NCI-H1048 (cell line): ENCODE data around the gene ISM1.

ENCODE experiments used
- DNase-seq: peaks from one replicate; lab custom pipeline; 2025; lab: John Stamatoyannopoulos, UW

Gene ISM1

DNA sequence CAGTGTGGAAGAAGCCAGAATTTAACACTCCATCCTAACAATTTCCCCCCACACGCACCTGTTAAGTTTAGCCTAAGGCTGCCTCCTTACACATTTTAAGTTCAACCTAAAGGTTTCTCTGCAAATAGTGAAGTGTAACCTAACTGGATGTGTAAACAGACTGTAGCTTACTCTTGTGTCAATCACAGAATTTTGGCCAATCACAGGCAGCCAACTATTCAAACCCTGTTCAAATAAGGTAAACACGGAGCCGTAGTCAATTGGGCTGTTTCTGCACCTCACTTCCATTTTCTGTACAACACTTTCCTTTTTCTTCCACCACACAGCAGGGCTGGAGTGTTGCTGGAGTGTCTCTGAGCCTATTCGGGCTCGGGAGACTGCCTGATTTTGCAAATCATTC is 92.1 kb downstream of the ISM1 start:
- DNase-seq = no peak

DNA sequence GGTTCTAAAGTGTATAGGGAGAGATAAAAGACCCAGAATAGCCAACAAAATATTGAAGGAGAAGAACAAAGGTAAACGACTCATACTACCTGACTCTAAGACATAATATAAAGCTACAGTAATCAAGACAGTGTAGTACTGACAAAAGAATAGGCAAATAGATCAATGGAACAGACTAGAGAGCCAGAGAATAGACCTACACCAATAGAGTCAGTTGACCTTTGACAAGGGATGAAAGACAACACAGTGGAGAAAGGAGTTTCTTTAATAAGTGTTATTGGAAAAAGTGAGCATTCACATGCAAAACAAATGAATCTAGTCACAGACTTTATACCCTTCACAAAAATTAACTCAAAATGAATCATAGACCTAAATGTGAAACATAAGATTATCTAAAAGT is 96.4 kb downstream of the ISM1 start:
- DNase-seq = no peak

DNA sequence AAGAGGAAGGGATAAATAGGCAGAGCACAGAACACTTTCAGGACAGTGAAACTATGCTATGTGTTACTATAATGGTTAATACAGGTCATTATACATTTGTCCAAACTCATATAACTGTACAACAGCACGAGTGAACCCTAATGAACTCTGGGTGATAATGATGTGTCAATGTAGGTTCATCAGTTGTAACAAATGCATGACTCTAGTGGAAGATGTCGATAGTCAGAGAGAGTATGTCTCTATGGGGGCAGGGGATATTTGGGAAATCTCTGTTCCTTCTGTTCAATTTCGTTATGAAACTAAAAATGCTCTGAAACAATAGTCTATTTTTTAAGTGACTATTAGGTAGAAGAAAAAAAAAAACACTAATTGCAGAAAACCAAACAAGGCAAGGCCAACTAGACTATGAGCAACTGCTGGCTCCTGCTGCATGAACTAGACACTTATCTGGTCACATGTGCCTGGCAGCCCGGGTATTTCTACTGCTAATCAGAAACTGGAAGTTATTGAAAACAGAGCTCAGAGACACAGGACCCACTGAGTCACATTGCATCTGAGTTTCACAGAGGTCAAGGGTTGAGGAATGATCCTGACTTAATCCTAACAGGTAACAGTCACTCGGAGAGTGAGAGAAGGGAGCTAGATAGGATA is 97.9 kb downstream of the ISM1 start:
- DNase-seq = no peak

DNA sequence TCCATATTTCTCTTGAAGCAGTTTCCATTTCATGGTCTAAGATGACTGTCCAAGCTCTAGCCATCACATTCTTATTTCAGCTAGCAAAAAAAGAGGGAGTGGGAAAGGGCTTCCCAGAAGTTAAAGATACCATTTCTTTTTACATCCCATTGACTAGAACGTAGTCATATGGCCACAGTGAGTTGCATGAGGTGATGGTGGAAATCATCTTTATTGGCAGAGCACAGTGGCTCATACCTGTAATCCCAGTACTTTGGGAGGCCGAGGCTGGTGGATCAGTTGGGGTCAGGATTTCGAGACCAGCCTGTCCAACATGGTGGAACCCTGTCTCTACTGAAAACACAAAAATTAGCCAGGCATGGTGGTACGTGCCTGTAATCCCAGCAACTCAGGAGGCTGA is 99.6 kb downstream of the ISM1 start:
- DNase-seq = no peak

DNA sequence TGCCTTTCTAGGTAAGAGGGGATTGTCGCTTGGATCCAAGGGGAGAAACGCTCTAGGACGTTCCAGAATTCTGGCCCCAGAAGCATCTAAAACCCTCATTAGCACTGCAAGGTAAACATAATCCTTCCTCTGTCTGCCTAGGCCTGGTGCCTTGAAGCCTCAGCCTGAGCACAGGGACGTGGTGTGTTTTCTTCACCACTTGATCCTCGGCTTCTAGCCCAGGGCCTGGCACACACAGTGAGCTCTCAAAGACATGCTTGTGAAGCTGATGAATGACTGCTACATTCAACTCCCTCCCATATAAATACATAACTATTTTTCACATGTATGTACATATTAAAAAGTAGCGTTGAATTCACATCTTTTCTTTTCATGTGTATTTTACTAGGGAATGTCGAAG is 100.3 kb downstream of the ISM1 start:
- no peak for DNase-seq

GRCh38 chr20:13322198-13322597 is 101.1 kb downstream of the ISM1 start:
- no peak for DNase-seq

- no peak for DNase-seq
Observed at GRCh38 chr20:13322621-13323020, 101.5 kb downstream of the ISM1 start.

DNA sequence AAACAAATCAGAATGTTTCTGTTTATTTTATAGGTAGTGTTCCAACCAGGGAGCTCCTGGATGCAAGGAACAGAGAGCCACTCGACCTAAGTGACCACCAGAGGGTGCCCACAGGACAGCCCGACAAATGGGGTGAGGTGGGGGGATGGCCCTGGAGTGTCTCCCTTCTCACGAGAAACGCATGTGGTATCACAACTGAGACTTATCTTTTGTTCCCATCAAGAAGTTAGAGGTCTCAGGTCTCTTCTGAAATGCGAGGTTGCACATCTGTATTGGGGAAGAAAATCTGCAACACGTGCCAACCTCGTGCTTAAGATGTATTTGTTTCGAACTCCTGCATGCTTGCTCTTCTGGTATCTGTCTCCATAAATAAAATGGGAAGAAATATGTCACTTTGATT is 104.0 kb downstream of the ISM1 start:
- DNase-seq = no peak

- no peak for DNase-seq
Observed at GRCh38 chr20:13325796-13326340, 104.8 kb downstream of the ISM1 start.

DNA sequence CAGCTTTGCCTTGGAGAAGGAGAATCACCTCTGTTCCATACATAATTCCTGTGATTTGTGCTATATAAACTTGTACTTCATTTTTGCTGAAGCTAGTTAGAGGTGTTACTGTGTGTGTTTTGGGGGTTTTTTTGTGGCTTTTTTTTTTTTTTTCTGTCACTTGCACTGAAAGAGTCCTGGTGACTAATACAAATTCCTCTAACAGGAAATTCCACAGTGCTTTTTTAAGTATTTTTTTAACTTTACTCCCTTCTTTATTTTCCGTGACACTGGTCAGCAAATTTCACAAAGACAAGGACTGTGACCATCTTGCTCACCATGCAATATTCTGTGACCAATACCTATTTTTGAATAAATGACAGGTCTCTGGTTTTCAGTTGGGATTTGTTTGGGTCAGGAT is 110.5 kb downstream of the ISM1 start:
- DNase-seq = no peak

GRCh38 chr20:13333036-13333435 is 112.0 kb downstream of the ISM1 start:
- DNase-seq = no peak

GRCh38 chr20:13333793-13334192 is 112.7 kb downstream of the ISM1 start:
- no peak for DNase-seq

DNA sequence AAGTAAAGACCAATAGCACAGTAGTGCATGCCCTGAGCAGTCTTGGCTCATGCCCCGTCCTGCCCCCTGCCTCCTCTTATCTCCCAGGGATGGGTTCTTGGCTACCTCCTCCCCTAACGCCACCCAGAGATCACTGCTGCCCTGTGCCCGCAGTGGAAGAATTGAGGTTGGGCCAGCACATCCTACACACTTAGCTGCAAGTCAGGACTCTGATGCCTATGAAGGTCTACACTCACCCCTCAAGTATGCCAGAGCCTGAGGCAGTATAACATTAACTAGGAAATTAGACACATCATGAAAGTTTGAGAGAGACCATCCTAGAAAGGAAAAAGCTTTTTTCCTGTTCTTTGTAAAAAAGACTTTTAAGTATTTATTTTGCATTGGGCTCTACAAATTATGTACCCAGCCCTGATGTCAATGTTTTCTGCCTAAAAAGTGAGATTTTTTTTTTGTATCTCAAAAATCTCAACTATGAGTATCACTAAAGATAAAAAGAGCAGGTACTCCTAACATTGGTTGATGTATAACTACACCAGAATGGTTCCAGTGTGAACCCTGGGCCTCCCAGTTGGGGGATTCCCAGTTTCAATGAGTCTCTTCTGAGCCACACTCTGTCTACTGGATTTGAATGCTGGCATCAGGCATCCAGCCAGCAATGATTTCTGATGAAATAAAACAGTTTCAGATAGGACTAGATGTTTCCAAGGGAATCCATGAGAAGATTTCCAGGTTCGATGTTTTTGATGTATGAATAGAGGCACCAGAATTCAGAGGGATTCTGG is 115.4 kb downstream of the ISM1 start:
- no peak for DNase-seq

GRCh38 chr20:13337090-13337784 is 116.2 kb downstream of the ISM1 start:
- no peak for DNase-seq

DNA sequence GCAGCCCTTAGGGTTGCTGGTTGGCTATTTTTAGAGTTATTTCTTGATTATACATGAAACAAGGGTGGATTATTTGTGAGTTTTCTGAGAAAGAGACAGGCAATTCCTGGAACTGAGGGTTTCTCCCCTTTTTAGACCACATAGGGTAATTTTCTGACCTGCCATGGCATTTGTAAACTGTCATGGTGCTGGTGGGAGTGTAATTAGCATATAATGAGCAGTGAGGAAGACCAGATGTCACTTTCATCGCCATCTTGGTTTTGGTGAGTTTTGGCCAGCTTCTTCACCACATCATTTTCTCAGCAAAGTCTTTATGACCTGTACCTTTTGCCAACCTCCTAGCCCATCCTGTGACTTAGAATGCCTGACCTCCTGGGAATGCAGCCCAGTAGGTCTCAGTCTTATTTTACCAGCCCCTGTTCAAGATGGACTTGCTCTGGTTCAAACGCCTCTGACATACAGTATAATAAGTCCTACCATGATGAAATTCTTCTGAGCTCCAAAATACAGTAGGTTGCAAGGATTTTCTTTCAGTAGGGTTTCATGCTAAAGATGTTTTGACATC is 117.1 kb downstream of the ISM1 start:
- DNase-seq = no peak

- DNase-seq = no peak
Observed at GRCh38 chr20:13338999-13339411, 117.9 kb downstream of the ISM1 start.

DNA sequence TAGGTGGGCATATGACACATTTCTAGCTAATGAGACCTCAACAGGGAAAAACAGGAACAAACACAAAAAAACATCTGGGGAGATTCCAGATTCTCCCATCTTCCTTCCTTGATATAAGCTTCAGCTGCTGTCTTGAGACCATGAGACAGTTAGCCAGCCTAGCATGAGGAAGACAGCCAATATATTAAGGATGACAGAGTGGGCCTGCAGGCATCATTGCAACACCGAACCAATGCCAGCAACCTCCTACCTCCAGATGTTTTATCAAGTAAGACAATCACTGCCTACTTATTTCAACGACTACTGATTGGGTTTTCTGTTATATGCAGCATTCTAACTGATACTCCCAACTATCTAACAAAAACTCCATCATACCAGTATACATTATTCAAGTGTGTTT is 119.0 kb downstream of the ISM1 start:
- DNase-seq = no peak

- DNase-seq = no peak
Observed at GRCh38 chr20:13341737-13342393, 120.8 kb downstream of the ISM1 start.

- no peak for DNase-seq
Observed at GRCh38 chr20:13342469-13343242, 121.6 kb downstream of the ISM1 start.

- no peak for DNase-seq
Observed at GRCh38 chr20:13344671-13345070, 123.6 kb downstream of the ISM1 start.
